ENCODE measurements around the gene PRDM16. TPM values are rescaled to one million over a fixed set of nuclear protein-coding genes. Genes with fewer than 3 reads are reported as not detected.

Gene PRDM16
- total and polyA plus RNA-seq, 2 of the 8 experiments (the other 6 are each of a cell fraction or from before 2014, with no cell fraction given), result 0.39 to 0.43 TPM

GRCh38 chr1:3102641-3103040 is 33.6 kb downstream of the PRDM16 start:
- H4K5ac ChIP-seq (ENCODE audit: insufficient read length, low read depth, low read length), result no peak overlapping the region
- no peak overlapping the region for H2BK12ac ChIP-seq (ENCODE audit: low read depth, low read length)
- H2BK20ac ChIP-seq (ENCODE audit: low read length), result no peak overlapping the region
- no peak overlapping the region for H3K4me2 ChIP-seq (ENCODE audit: insufficient read depth in 1 of 2, low read depth in 2 of 2, low read length in 2 of 2)
- H3K9me3 ChIP-seq (ENCODE audit: insufficient read depth in 2 of 2, low read depth in 1 of 2, low read length in 1 of 2), result peaks cover under 1 to 2% of the 10 kb centered on the region in 2 experiments; a peak in 2 of 4 replicates
- H3K79me2 ChIP-seq (ENCODE audit: control insufficient read depth in 1 of 2, insufficient read depth in 2 of 2, low read length in 2 of 2), result no peaks in the 10 kb centered on the region
- FAIRE-seq, result no peak
- H3K27ac ChIP-seq (ENCODE audit: low read depth, low read length), result no peak overlapping the region
- H3K23ac ChIP-seq (ENCODE audit: insufficient read length), result no peak overlapping the region
- CTCF ChIA-PET (ENCODE audit: partially characterized antibody), result no interaction called here
- no peaks in the 10 kb centered on the region for H3K79me1 ChIP-seq (ENCODE audit: low read depth, low read length)
- DNase-seq (ENCODE audit: low read depth in 1 of 2, low spot score in 2 of 2), result no peak
- no peaks in the 10 kb centered on the region for H3K36me3 ChIP-seq (ENCODE audit: control insufficient read depth in 2 of 4, insufficient read depth in 4 of 4, low read length in 3 of 4)
- H3K56ac ChIP-seq (replicated peaks; ENCODE audit: insufficient read length, low read depth, low read length), result no peak overlapping the region
- no peaks in the 10 kb centered on the region for H3K23me2 ChIP-seq (ENCODE audit: low read depth, low read length)
- H2BK15ac ChIP-seq (ENCODE audit: low read length), result 0 out of 2 replicates have a peak overlapping the region, but pooled peaks have one; percentile 8
- no peak overlapping the region for H4K91ac ChIP-seq (replicated peaks; ENCODE audit: insufficient read length, low read length)
- no peaks in the 10 kb centered on the region for H4K20me1 ChIP-seq (replicated peaks in 1 of 2; ENCODE audit: control insufficient read depth in 1 of 2, insufficient read depth in 2 of 2, low read length in 2 of 2)
- H3K4me1 ChIP-seq (replicated peaks in 1 of 4; ENCODE audit: control insufficient read depth in 3 of 4, insufficient read depth in 4 of 4, low read length in 3 of 4), result peaks cover 0 to 28% (median 20%) of the 10 kb centered on the region in 4 experiments; a peak in 6 of 7 replicates
- H4K8ac ChIP-seq (ENCODE audit: extremely low read depth, insufficient read depth, low read length), result no peak overlapping the region
- no peak overlapping the region for H3K4me3 ChIP-seq (ENCODE audit: extremely low read depth in 1 of 4, insufficient read depth in 2 of 4, low read depth in 3 of 4, low read length in 4 of 4)
- no peak overlapping the region for H2AFZ ChIP-seq (ENCODE audit: low read length)
- H3K27me3 ChIP-seq (replicated peaks in 1 of 4; ENCODE audit: control insufficient read depth in 3 of 4, extremely low read depth in 1 of 4, insufficient read depth in 3 of 4, low read length in 3 of 4), result peaks cover 0 to 4% (median 1%) of the 10 kb centered on the region in 4 experiments; a peak in 2 of 7 replicates
- no peak overlapping the region for H3K9ac ChIP-seq (replicated peaks in 1 of 4; ENCODE audit: extremely low read depth in 1 of 4, low read depth in 3 of 4, low read length in 3 of 4)
- H2BK120ac ChIP-seq (replicated peaks; ENCODE audit: low read depth, low read length), result no peak overlapping the region
- no peak overlapping the region for H2BK5ac ChIP-seq (ENCODE audit: low read depth, low read length)
- H3K14ac ChIP-seq (ENCODE audit: insufficient read length), result no peak overlapping the region
- WGBS, 2 experiments (ENCODE audit: extremely low coverage in 1 of 2, insufficient coverage in 1 of 2, insufficient read length in 1 of 2, insufficient replicate concordance in 2 of 2, low coverage in 1 of 2, low lambda C conversion rate in 2 of 2, missing lambda C conversion rate in 1 of 2), result 91% methylated on average over 3 of the region's 3 CpGs; no CpG with 5 or more reads in 1 of the 2 experiments
- no peak overlapping the region for H3K18ac ChIP-seq (ENCODE audit: extremely low read depth, low read length)
- no peak for TF ChIP-seq RAD21 (IDR thresholded peaks at IDR 0.05 in 1 of 2, conservative IDR thresholded peaks at IDR 0.05 in 1 of 2; ENCODE audit: low read depth in 2 of 2, low read length in 2 of 2)
- POLR2A ChIA-PET (ENCODE audit: partially characterized antibody), result no interaction called here
- no peak overlapping the region for H2AK5ac ChIP-seq (ENCODE audit: low read depth, low read length)
- no peak overlapping the region for H3K4ac ChIP-seq (replicated peaks; ENCODE audit: insufficient read length, low read depth, low read length)

All from H1 (cell line).